Endothelial cell of umbilical vein (primary cell): ENCODE data around the gene ACER3. TPM values are rescaled to one million over a fixed set of nuclear protein-coding genes. Genes with fewer than 3 reads are reported as not detected.

Experiments
- BruUV-seq: library from RNA; stranded (reverse); fragments of 400-500 nt; replicated peaks from 2 replicates; lab custom pipeline; 2021; lab: Mats Ljungman, UMichigan
- CTCF ChIA-PET: fragments of 300-600, 350-600 bp; sonication (Branson Sonifier 250); formaldehyde crosslinking; loops from one replicate; lab custom pipeline; 2021; ENCODE audit warnings: antibody characterized with exemption, inconsistent platforms; lab: Charles Lee
- POLR2A ChIA-PET: fragments of 300-600, 350-600 bp; sonication (Branson Sonifier 250); formaldehyde crosslinking; loops from one replicate; lab custom pipeline; 2021; ENCODE audit warnings: antibody characterized with exemption, inconsistent platforms; lab: Charles Lee
- DNase-seq: peaks from one replicate; pipeline ENCODE4 v3.0.0-alpha.2; 2011; ENCODE audit warnings: low read depth, low spot score
- FAIRE-seq: peaks from 2 replicates; lab custom pipeline; 2011; peaks lifted over from hg19 to GRCh38; lab: Jason Lieb, UNC
- H2AFZ ChIP-seq: 2 replicates; pipeline ENCODE4 v1.6.0; 2012; ENCODE audit warnings: low read depth, low read length, control low read depth, inconsistent platforms
- H3K27ac ChIP-seq: 2 replicates; pipeline ENCODE4 v1.5.1; 2011; ENCODE audit warnings: low read depth, mild to moderate bottlenecking, control low read depth, low read length, moderate library complexity; ENCODE audit not compliant: insufficient read depth
- H3K27me3 ChIP-seq, 2 experiments: 2 replicates each; pipeline versions ENCODE4 v1.6.0 to v1.6.1; 2011; ENCODE audit warnings: low read length in 2 of 2, mixed read lengths in 1 of 2; ENCODE audit not compliant: control insufficient read depth in 2 of 2, insufficient read depth in 2 of 2
- H3K36me3 ChIP-seq, 2 experiments: 2 replicates in 1 of 2; 3 replicates in 1 of 2; pipeline ENCODE4 v1.5.1; 2011; ENCODE audit warnings: low read length in 2 of 2, mild to moderate bottlenecking in 1 of 2, moderate library complexity in 1 of 2; ENCODE audit not compliant: control insufficient read depth in 2 of 2, insufficient read depth in 2 of 2; ENCODE audit errors: extremely low read depth in 1 of 2
- H3K4me1 ChIP-seq: 3 replicates; pipeline ENCODE4 v1.5.1; 2011; ENCODE audit warnings: mild to moderate bottlenecking, low read length; ENCODE audit not compliant: control insufficient read depth, insufficient read depth; ENCODE audit errors: extremely low read depth
- H3K4me2 ChIP-seq: 2 replicates; pipeline ENCODE4 v1.6.1; 2011; ENCODE audit warnings: low read length, control low read depth, mixed read lengths; ENCODE audit not compliant: insufficient read depth
- H3K4me3 ChIP-seq, 3 experiments: fragments of 200-600 bp in 1 of 3; sonication (generic), shearing (Covaris generic) in 1 of 3; replicated peaks in 1 of 3; 2 replicates each; pipeline ENCODE4 v1.5.1; 2011 to 2016; ENCODE audit warnings: control low read depth in 3 of 3, low read length in 3 of 3, mild to moderate bottlenecking in 2 of 3, inconsistent platforms in 1 of 3, low read depth in 1 of 3, moderate library complexity in 1 of 3; ENCODE audit not compliant: insufficient read depth in 1 of 3
- H3K79me2 ChIP-seq: 2 replicates; pipeline ENCODE4 v1.6.0; 2012; ENCODE audit warnings: low read length, inconsistent platforms; ENCODE audit not compliant: control insufficient read depth, insufficient read depth
- H3K9ac ChIP-seq: replicated peaks from 2 replicates; pipeline ENCODE3; 2011; ENCODE audit warnings: low read length, control low read depth; ENCODE audit not compliant: insufficient read depth; ENCODE audit errors: extremely low read depth
- H3K9me1 ChIP-seq: replicated peaks from 3 replicates; pipeline ENCODE4 v1.6.0; 2011; ENCODE audit warnings: mild to moderate bottlenecking, low read length; ENCODE audit not compliant: control insufficient read depth, insufficient read depth; ENCODE audit errors: extremely low read depth
- H3K9me3 ChIP-seq: replicated peaks from 2 replicates; pipeline ENCODE4 v1.5.1; 2012; ENCODE audit warnings: low read length, inconsistent platforms; ENCODE audit not compliant: control insufficient read depth, insufficient read depth
- H4K20me1 ChIP-seq: replicated peaks from 2 replicates; pipeline ENCODE3; 2011; ENCODE audit warnings: mild to moderate bottlenecking, low read length; ENCODE audit not compliant: control insufficient read depth, insufficient read depth; ENCODE audit errors: extremely low read depth
- CTCF ChIP-seq, 2 donors: IDR thresholded peaks; 1 replicate in 1 of 2; 2 replicates in 1 of 2; pipeline ENCODE4 v1.5.1; 2011; ENCODE audit warnings: low read length in 2 of 2, mild to moderate bottlenecking in 2 of 2, moderate library complexity in 2 of 2, control low read depth in 1 of 2, inconsistent platforms in 1 of 2, low read depth in 1 of 2; ENCODE audit not compliant: insufficient read depth in 1 of 2; ENCODE audit errors: extremely low read depth in 1 of 2
- EZH2 ChIP-seq: IDR thresholded peaks from 2 replicates; pipeline ENCODE4 v1.6.1; 2012; ENCODE audit warnings: borderline replicate concordance, low read depth, mild to moderate bottlenecking, moderate library complexity, low read length, inconsistent platforms; ENCODE audit not compliant: severe bottlenecking
- FOS ChIP-seq: IDR thresholded peaks from 2 replicates; pipeline ENCODE4 v1.6.1; 2011; ENCODE audit warnings: mild to moderate bottlenecking, low read length, moderate library complexity, borderline replicate concordance; ENCODE audit not compliant: insufficient read depth
- GATA2 ChIP-seq: IDR thresholded peaks from 2 replicates; pipeline ENCODE4 v1.7.0; 2011; ENCODE audit warnings: low read depth, mild to moderate bottlenecking, moderate library complexity, mixed read lengths, low read length; ENCODE audit not compliant: insufficient read length, insufficient read depth
- JUN ChIP-seq: IDR thresholded peaks from 2 replicates; pipeline ENCODE4 v1.6.1; 2011; ENCODE audit warnings: borderline replicate concordance, low read depth; ENCODE audit not compliant: insufficient read length, insufficient read depth
- MAX ChIP-seq: IDR thresholded peaks from 2 replicates; pipeline ENCODE4 v1.6.1; 2011; ENCODE audit not compliant: insufficient read depth, insufficient read length
- MYC ChIP-seq: IDR thresholded peaks from one replicate; pipeline ENCODE4 v1.6.1; 2011; ENCODE audit warnings: mild to moderate bottlenecking, low read depth, low read length
- POLR2A ChIP-seq: IDR thresholded peaks from 2 replicates; pipeline ENCODE4 v1.6.1; 2012; ENCODE audit warnings: low read depth, mild to moderate bottlenecking, control low read depth, low read length
- POLR2AphosphoS5 ChIP-seq: IDR thresholded peaks from 2 replicates; pipeline ENCODE4 v1.6.1; 2012; ENCODE audit warnings: low read depth, mild to moderate bottlenecking, control low read depth, low read length, moderate library complexity; ENCODE audit not compliant: insufficient read depth
- dilution Hi-C: fragments of 300-500 bp; cut with MboI; formaldehyde crosslinking; loops from one replicate; pipeline ENCODE4 v1.15.0; 2019; ENCODE audit warnings: low sequenced_read_pairs; ENCODE audit not compliant: extremely low pct_ligation_motif_present
- intact Hi-C: fragments of 100-400 bp; cut with micrococcal nuclease; formaldehyde crosslinking; loops from one replicate; pipeline ENCODE4 v1.10.0; 2022
- polyA plus RNA-seq, 4 experiments: library from polyadenylated mRNA; depleted of rRNA in 3 of 4; stranded (reverse) in 3 of 4; unstranded in 1 of 4; fragments of >200 nt; gene quantifications; 2 replicates each; pipeline versions ENCODE4 v1.2.1 to v1.2.3, GENCODE V29; 2011 to 2012; ENCODE audit warnings: missing spikeins in 1 of 4
- total RNA-seq: library from RNA; stranded (reverse); gene quantifications from 2 replicates; pipeline ENCODE4 v1.2.3, GENCODE V29; 2021

Gene ACER3
- total and polyA plus RNA-seq, 2 donors (not counting 3 experiments of a cell fraction or from before 2014, with no cell fraction given): 9.9 to 31.6 TPM

- no peak for FAIRE-seq
- POLR2A ChIA-PET: no interaction called here
Measured at GRCh38 chr11:77009533-77010160, 148.9 kb downstream of the ACER3 start.

More at GRCh38 chr11:77009533-77010160, 148.9 kb downstream of the ACER3 start:
- Histone ChIP-seq H3K4me2 (no peak overlapping the region), H3K4me1 (no peaks in the 10 kb centered on the region), H4K20me1 (no peaks in the 10 kb centered on the region), H3K4me3 (no peak overlapping the region), H2AFZ (no peak overlapping the region), H3K27me3 (no peaks in the 10 kb centered on the region), H3K9ac (no peak overlapping the region), H3K79me2 (no peaks in the 10 kb centered on the region), H3K36me3 (peaks cover 0 to 4% of the 10 kb centered on the region in 2 experiments), H3K9me1 (no peaks in the 10 kb centered on the region), H3K9me3 (no peaks in the 10 kb centered on the region), H3K27ac (no peak overlapping the region)
- CTCF ChIA-PET: no interaction called here
- TF ChIP-seq FOS (no peak), POLR2AphosphoS5 (no peak), JUN (no peak), CTCF (IDR thresholded peaks at IDR 0.05; ENCODE audit: extremely low read depth in 1 of 2, insufficient read depth in 1 of 2, low read depth in 1 of 2, low read length in 2 of 2) (no peak), MAX (no peak), POLR2A (no peak), MYC (no peak), GATA2 (no peak), EZH2 (no peak)
- intact Hi-C loops: no loop called here
- dilution Hi-C loops: no loop called here
- no peak for DNase-seq
- BruUV-seq: no TSS peak
